Astrocyte of the spinal cord (primary cell): ENCODE measurements around the gene CPEB2.

Source experiments
- DNase-seq: peaks from one replicate; pipeline ENCODE4 v3.0.0; 2011; ENCODE audit warnings: low read depth, low spot score
- H3K4me3 ChIP-seq: 2 replicates; pipeline ENCODE4 v1.5.1; 2011; ENCODE audit warnings: low read depth, mild to moderate bottlenecking, low read length, moderate library complexity
- CTCF ChIP-seq: IDR thresholded peaks from 2 replicates; pipeline ENCODE4 v1.5.1; 2012; ENCODE audit warnings: low read depth, mild to moderate bottlenecking, low read length, inconsistent platforms
- in situ Hi-C: cut with HindIII; loops from 2 replicates; pipeline ENCODE4 v1.10.0; 2017; ENCODE audit warnings: low sequenced_read_pairs

The CPEB2 gene

DNA sequence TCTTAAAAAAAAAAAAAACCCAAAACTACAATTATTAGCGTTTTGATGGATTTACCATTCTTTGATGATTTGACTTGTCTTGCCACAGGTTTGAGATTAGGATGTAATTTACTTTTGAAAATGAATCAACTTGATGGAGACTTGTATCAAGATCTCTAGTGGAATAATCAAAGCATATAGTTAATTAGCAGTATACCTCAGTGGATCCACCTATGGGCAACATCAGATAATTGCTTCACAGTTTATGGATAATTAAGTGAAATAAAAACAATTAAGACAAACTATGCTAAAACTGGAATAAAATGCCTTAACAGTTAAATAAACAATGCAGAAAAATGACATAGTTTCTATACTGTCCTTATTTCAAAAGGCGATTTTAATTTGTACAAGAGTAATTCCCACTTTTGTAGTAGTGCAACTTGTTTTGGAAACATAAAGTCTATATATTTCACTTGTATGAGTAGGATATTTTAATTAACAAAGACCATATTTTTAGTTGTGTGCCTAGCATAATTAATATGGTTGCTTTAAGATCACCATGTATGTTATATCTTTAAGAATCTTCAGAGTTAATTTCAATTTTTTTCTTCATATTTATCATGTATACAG, 4.2 kb downstream of the CPEB2 start:
- peak; percentile 44 for TF ChIP-seq CTCF
- DNase-seq: peak; percentile 55
- H3K4me3 ChIP-seq: peak overlapping the region; percentile 93
- in situ Hi-C loops: no loop called here

GRCh38 chr4:15007201-15007600, 4.9 kb downstream of the CPEB2 start:
- H3K4me3 ChIP-seq: peak overlapping the region; percentile 21
- in situ Hi-C loops: no loop called here
- DNase-seq: no peak
- no peak for TF ChIP-seq CTCF

- no peak overlapping the region for H3K4me3 ChIP-seq
- no peak for TF ChIP-seq CTCF
- in situ Hi-C loops: no loop called here
- DNase-seq: no peak
Measured at GRCh38 chr4:15010038-15010585, 7.8 kb downstream of the CPEB2 start.

DNA sequence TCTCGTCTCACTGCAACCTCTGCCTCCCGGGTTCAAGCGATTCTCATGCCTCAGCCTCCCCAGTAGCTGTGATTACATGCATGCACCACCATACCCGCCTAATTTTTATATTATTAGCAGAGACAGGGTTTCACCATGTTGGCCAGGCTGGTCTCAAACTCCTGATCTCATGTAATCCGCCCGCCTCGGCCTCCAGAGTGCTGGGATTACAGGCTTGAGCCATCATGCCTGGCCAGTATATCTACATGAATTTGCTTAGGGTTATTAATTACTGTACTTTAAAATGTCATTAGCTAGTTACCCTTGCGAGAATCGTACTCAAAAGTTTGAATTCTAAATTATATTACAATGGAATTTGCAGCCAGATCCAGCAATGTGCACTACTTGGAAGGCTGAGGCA, 8.9 kb downstream of the CPEB2 start:
- no peak for TF ChIP-seq CTCF
- H3K4me3 ChIP-seq: no peak overlapping the region
- no peak for DNase-seq
- in situ Hi-C loops: no loop called here

DNA sequence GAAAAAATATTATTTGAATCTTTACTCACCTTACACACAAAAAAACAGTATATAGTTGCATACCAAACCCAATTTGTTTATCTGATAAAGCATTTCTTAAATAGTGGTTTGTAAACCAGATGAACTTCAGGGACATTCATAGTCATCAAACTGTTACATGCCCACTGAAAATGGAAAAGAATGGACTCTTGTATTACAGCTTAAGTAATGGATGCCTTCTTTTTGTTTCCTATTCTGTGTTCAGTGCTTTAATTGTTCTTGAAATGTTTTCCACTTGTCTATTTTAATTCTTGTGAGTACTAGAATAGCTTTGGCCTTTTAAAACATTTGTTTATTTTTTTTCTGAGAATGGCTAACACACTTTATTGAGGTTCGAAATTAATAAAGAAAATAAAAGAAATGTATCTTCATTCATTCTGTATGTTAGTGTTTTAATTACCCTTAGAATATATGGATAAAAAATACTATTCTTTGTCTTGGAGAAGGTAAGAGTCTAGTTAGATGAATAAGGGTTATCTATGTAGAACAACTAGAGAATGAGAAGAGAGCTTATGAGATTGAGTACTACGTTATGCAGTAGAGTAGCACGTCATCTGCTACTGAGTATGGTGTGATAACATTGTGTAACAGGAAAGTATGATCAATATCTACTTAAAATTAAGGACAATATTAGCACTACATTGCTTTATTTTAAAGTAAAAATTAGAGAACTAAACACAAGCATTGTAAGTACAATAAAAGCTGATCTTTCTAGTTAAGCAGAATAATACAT, 9.9 kb downstream of the CPEB2 start:
- TF ChIP-seq CTCF: no peak
- no peak overlapping the region for H3K4me3 ChIP-seq
- in situ Hi-C loops: no loop called here
- no peak for DNase-seq

- no peak overlapping the region for H3K4me3 ChIP-seq
- TF ChIP-seq CTCF: no peak
- no peak for DNase-seq
- in situ Hi-C loops: no loop called here
Measured at GRCh38 chr4:15013585-15013984, 11.3 kb downstream of the CPEB2 start.
